Type B pancreatic cell (in vitro differentiated cells): Measurements from ENCODE around the gene ELF2. TPM values are rescaled to one million over a fixed set of nuclear protein-coding genes. Genes with fewer than 3 reads are reported as not detected.

Source experiments
- DNase-seq: peaks from one replicate; pipeline ENCODE4 v3.0.0; 2021; ENCODE audit warnings: mixed read lengths; ENCODE audit not compliant: unreplicated experiment; ENCODE audit errors: extremely low spot score
- H3K27ac Mint-ChIP-seq: 2 replicates; pipeline ENCODE4 v1.8.0; 2021; ENCODE audit warnings: mild to moderate bottlenecking, mixed read lengths
- H3K27me3 Mint-ChIP-seq: 2 replicates; pipeline ENCODE4 v1.8.0; 2021; ENCODE audit warnings: mixed read lengths
- H3K36me3 Mint-ChIP-seq: 2 replicates; pipeline ENCODE4 v1.8.0; 2021; ENCODE audit warnings: mixed read lengths
- H3K4me1 Mint-ChIP-seq: one replicate; pipeline ENCODE4 v1.8.0; 2021; ENCODE audit warnings: mixed read lengths; ENCODE audit not compliant: unreplicated experiment
- H3K4me3 Mint-ChIP-seq: 2 replicates; pipeline ENCODE4 v1.8.0; 2021; ENCODE audit warnings: mild to moderate bottlenecking, mixed read lengths
- H3K9me3 Mint-ChIP-seq: 2 replicates; pipeline ENCODE4 v1.8.0; 2021; ENCODE audit warnings: mixed read lengths
- CTCF ChIP-seq: fragments of 200-600 bp; sonication (generic); conservative IDR thresholded peaks from 2 replicates; pipeline ENCODE4 v1.5.0; 2021; ENCODE audit warnings: antibody characterized with exemption, mild to moderate bottlenecking
- total RNA-seq: library from RNA; stranded (reverse); gene quantifications from 2 replicates; pipeline ENCODE4 v1.2.1, GENCODE V29; 2021; ENCODE audit warnings: low replicate concordance

The ELF2 gene
- total RNA-seq, 1 donor from 2014 or later: 42.1 TPM

GRCh38 chr4:139007640-139008039 is 169.4 kb downstream of the ELF2 start:
- Mint-ChIP-seq H3K4me1 (no peaks in the 10 kb centered on the region), H3K27me3 (no peaks in the 10 kb centered on the region)
- TF ChIP-seq CTCF: no peak

More at GRCh38 chr4:139007640-139008039, 169.4 kb downstream of the ELF2 start:
- Mint-ChIP-seq H3K36me3 (no peaks in the 10 kb centered on the region), H3K27ac (no peak overlapping the region), H3K4me3 (no peak overlapping the region), H3K9me3 (peaks cover 4% of the 10 kb centered on the region)
- no peak for DNase-seq

Other genes with a start within 250 kb of the ELF2 start
- gene NOCT, start 161.4 kb downstream of the ELF2 start, total RNA-seq: 9.2 and 13.6 TPM in 2 replicates
- gene MGARP, start 103.0 kb upstream of the ELF2 start, total RNA-seq: 1.3 and 1.7 TPM in 2 replicates
- 47.4 and 61.2 TPM in 2 replicates for gene NAA15, start 124.3 kb upstream of the ELF2 start, total RNA-seq
- gene NDUFC1, start 125.3 kb upstream of the ELF2 start, total RNA-seq: 47.2 and 56.1 TPM in 2 replicates